HG02938 (cell line): Measurements from ENCODE around the gene ETV6.

Experiments used
- ATAC-seq: cut with Tn5 transposase; IDR thresholded peaks from one replicate; pipeline ENCODE4 v1.9.1; 2021; ENCODE audit warnings: mild to moderate bottlenecking, moderate library complexity; ENCODE audit not compliant: unreplicated experiment

Gene ETV6

DNA sequence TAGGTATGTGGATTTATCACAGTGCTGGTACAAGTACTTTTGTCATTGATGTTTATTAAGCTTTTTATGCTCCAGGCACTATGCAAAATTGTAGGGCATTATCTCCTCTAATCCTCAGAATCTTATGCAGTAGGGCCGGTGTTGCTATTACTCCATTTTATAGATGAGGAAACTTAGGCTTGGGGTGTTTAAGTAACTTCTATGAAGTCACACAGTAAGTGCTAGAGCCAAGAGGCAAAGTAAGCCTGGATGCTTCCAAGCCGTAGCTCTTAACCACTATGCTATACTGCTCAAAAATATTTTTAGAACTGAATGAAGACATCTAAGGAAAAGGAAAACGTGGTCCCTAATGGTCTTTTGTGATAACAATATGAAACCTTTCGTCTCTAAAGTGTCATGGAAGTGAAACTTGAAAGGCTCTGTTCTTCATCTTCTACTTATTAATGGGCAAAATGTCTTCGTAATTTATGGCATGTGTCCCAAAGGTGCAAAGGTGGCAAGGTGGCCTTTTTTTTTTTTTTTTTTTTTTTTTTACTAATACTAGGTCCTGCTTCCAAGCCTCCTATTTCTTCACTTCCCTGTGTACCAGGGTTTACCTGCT lies 85.2 kb downstream of the ETV6 start:
- no peak for ATAC-seq

DNA sequence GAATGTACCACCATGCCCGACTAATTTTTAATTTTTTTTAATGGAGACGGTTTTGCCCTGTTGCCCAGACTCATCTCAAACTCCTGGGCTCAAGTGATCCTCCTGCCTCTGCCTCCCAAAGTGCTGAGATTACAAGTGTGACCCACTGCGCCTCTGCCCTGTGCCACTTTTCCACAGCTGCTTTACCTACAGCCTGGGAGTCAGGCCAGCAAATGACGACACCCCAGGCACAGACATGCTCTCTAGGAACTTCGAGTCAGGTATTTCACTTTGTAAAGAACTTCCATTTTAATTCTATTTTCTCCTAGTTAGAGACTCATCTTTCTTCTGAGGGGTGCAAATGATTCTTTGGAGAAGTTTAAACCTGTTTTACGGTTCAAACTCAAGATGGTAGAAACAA lies 89.0 kb downstream of the ETV6 start:
- ATAC-seq, result no peak

DNA sequence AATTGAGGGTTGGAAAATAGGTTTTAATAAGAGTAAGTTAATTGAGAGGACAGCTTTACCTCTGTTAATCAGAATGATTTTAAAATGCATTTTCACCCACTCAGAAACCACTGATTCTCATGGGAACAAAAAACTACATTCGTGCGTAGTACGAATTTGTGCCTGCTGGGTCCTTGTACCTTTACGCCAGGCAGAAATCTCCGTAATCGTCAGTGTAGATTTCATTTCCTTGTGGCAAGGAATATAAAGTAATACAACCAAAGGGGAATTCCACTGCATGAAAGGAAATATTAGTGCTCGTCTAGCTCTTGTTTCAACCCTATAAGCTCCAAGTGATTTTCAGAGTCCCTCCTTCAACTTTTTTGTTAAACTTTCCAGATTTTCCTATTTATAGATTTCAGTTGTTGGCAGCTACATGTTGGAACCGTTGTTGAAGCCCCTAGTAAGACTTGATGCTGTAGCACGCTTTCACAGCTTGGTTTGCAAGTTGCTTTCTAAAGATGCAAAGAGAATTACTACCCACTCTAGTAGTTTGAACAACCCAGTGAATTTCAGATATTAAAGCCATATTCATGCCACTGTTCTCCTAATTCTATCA lies 90.6 kb downstream of the ETV6 start:
- ATAC-seq, result no peak

DNA sequence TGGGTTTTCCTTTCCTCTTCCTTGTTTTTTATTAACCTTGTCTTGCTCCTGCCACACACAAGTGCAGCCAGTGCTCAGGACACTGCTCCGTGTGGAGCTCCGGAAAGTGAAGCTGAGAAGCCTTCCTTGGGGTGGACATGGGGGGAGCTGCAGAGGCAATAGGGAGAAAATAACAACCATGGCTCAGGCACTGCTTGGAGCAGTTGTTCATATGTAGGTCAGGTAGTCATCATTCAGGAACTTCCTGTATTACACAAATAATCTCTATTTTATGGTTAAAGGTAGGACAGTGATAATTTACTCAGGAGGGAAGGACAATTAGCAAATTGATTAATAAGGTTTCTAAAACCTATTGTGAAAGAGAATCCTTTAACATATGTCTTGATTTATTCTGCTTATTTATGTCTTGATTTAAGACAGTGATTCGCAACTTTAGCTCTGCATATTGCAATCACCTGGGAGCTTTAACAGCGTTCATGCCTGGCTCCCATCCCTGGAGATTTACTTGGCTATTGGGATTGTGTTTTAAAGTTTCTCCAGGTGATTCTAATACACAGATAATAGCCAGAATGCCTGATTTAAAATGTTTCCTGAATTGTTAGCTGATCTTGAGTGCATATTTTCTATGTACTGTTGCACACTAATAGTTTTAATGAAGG lies 92.1 kb downstream of the ETV6 start:
- ATAC-seq, result no peak

DNA sequence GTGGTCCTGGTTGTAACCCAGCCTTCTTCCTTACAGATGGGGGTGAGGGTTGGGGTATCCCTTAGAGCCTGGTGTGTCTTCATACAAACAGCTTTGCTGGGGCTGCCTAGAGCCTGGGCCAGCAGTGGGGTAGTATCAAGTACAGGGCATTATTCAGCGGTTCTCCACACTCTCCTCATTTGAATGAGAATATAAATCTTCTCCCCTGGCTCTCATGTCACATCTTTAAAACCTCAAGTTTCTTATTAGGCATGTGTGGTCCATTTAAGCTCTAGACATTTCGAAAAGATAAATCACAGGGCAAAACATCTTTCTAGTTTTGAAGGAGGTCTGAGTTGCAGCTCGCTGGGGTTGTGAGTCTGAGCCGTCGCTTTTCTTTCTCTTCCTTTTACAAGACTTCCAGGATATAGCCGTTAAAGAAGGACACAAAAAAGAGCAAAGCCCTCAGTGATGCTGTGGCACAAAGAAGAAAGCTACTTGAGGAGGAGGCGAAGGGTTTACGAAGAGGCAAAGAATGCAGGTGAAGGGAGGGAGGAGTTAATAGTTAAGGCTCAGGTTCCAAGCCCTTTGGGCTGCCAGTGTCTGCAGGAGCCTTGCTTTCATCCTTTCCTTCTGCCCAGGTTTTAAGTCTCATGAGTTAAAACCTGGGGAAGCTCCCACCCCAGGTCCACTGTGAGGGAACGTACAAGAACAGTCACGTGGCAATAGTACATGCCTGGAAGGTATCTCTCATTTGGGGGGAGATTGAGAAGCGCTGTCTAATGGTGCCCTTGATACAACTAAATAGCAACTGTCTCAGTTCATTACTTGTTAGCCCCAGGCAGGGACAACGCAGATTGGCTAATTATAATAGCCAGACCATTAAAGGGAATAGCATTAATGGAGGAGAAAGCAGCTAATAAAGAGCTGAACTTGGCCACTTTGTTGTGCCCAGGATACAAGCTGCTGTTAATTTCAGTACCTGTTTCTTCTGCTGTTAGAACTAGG lies 94.2 kb downstream of the ETV6 start:
- no peak for ATAC-seq

DNA sequence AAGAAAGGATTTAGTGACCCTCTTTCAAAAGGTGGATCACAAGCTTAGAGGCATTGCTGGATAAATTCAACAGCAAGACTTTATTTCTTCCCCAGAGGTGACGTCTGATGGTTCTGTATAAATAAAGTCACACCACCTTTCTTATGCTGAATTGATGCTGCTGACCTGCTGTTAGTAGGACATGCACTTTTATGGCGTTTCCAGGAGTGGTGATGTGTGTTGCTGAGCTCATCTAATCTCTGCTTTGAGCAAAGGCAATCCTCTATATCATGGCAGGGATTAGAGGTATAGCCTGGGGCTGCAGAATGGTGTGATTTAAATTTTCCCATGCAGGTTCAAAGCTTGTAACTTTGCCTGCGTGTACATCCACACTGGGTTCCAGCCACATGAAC lies 94.9 kb downstream of the ETV6 start:
- no peak for ATAC-seq

DNA sequence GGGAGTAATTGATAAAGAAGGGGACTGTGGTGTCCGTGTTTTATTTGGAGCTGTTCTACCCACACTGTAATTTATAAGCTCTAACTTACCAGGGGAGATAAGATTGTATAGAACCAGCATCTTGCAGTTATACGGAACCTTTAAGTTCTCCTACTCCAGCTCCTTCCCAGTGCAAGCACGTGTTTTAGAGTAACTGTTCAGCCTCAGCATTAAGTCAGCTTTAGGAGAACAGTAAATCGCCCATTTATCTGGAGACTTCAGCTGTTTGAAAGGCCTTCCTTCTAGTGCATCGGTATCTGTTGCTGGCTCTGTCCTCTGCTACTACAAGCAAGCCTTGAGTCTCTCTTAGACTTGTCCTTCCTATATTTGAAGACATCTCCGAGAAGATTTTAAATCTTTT lies 95.6 kb downstream of the ETV6 start:
- no peak for ATAC-seq

DNA sequence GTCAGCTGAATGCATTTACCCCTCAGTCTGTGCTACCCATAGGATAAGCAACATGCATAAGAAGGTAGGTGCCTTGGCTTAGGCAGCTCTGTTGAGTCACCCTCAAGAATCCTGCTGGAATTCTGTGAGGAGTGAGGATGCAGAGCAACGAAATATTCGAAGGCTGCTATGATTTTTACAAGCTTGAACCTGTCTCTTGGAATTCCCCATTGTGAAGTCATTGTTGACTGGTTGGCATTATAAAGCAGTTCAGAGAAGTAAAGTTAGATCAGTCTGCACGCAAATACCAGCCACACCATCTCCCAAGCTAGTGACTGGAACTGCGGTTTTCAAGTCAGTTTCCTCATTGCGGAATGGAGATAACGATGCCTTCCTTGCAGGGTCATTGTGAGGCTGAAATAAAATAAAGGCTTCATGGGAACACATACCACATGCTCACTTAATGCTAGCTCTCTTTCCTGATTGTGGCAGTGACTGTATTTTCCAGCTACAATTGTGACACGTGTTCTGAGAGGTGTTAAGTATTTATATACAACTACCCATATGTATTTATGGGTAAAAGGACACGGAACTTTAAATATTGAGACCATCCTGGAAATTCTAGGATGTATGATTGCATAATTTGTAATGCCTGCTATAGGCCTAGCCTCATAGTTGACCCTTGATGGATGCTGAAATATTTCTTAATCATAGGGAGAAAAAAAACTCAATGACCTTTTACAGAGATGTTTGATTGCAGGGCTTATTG lies 96.7 kb downstream of the ETV6 start:
- ATAC-seq, result no peak

DNA sequence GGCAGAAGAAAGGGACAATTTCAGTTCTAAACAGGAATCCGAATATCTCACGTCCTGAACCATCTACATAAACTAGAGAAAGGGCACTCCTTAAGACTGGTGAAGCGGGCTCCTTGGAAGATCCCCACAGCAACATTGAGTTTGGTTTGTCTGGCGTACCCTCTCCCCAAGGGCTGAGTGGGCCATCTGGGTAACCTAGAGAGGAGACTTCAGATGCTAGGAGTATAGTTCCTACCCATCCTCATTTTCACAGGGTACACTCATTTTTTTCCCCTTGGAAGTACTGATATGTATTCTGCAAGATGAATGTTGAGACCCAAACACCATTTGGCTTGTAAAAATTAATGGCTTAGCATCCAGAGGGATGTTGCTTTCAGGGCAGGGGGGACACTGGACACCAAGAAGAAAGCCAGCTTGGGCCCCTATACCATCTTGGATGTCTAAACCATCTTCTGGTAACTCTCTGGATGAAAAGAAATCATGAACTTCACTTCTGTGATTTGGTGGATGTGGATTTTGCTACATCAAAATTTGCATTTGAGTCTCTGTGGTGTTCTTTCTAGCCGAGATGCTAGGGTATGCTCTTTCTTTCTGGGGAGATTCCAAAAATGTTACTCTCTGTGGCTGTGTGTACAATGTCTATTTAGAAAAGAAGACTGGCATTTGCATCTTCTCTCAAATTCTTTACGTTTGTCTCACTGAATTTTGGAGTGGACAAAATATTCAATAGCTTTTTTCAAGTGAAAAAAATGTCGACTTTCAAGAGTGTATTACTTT lies 97.7 kb downstream of the ETV6 start:
- no peak for ATAC-seq

DNA sequence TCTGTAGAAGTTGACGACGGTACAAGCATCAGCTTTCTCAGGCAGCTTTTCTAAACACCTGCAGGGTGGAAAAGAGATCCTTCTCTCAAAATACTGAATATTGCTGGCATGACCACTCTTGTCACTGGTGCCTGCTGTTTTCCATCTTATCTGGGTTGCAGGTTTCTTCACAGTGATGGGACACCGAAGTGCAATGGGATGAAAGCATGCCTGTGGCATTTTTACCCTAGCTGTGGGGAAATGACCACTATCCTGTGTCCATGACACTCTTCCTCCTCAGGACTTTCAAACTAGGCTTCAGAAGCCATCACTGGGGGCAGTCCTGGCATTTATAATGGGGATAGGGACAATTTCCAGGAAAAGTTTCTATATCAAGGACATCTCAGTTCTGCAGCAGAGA lies 98.5 kb downstream of the ETV6 start:
- no peak for ATAC-seq

DNA sequence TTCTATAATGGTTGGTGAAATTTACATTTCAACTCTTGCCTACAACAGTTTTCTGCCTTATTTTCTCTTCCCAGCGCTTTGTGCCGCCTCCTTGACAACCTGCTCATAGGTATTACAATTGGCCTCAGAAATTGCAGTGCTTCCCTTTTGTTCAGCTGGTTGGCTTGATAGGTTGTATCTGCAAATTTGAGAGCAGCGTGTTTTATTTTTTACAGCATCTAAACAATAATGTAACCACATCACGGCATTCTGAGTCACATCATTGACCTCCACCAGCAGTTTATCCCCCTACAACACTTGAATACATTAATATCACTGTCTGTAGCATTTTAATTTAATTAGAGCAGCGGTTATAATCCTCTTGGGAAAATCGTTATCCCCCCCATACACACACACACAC lies 99.4 kb downstream of the ETV6 start:
- no peak for ATAC-seq

DNA sequence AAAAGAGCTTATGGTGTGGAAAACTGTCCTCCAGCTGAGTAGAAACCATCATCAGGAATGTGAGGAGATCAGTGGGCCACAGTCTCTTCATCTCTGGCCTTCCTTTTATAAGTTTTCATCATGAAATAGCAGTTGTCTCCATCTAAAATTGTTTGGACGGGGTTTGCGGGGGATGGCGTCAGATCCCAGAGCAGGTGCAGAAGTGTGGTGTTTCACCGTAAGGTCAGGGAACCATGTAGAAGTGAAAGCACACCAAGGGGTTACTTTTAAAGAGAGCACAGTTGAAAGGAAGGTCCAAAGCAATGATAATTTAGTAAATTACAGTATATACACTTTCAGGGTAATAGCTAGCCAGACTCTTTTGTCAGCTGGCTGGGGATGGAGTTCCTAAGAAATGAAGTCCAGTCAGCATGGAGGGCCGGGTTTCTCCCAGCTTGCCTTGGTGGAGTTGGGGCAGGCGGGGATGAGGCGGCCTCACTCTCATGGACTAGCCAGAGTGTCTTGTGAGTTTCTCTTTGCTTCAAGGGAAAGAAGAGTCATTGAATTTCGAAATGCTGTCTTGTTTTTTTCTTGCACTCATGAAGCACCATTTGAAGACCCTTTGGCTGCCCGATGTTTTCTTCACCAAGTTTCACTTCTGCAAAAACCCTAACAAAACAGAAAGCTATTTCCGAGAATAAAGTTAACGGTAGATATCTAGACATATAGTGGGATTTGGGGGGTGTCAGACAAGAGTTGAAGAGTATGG lies 100.6 kb downstream of the ETV6 start:
- peak; percentile 52 for ATAC-seq

DNA sequence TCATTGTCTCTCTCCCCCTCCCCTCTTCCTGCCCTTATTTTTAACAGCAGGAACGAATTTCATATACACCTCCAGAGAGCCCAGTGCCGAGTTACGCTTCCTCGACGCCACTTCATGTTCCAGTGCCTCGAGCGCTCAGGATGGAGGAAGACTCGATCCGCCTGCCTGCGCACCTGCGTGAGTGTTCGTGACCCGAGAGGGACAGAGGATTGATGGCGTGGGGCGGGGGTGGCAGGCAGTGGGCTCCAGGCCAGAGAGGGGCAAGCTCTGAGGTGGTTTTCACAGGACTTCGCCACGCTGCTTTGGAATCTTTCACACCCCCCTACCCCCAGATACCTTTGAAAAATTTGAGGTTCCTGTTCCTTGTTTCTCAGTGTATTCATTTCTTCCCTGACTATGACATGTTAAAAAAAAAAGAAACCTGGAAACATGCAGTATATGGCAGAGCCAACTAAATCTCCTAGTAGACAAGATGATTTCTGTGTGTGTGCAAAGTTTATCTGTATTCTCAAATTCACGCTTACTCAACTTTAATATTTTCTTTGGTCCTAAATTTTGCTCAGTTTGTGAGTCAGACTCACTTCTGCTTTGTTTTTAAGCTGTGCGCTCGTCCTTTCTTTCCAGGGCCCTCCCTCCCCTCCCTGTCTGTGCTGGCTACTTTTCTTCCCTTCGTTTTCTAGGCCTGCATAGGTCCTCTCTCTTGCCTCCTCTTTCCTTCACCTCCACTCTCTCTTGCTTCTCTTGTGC lies 103.1 kb downstream of the ETV6 start:
- ATAC-seq, result no peak

DNA sequence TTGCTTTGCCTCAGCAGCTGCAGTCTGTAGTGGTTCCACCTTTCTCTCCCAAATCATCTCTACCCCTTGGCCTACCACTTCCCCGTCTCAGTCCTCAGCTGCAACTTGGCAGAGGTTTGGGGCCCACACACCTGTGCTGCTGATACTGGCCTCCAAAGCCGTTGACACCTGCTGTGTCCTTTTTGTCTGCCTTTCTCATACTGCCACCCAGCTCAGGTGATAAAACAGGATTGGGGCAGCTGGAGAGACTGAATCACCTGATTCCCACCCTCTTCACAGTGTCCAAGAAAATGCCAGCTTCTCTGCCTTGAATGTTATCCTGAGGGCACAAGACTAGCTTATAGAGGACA lies 103.7 kb downstream of the ETV6 start:
- no peak for ATAC-seq

DNA sequence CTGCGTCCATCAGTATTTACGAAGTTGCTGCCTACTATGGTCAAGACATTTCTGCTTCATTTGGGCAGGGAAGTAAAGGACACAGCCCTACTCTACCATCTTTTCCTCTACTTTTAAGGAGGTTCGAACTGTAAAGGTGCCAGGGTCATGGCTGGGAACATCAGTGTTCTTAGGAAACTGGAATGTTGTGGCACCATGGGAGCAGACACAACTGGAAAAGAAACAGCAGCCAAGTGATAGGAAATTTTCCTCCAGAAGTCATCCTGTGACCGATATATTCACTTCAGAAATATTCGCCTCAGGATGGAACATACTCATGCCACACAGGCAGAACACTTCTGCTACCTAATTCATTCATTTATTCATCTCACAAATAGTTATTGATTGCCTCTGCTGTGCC lies 104.4 kb downstream of the ETV6 start:
- no peak for ATAC-seq

DNA sequence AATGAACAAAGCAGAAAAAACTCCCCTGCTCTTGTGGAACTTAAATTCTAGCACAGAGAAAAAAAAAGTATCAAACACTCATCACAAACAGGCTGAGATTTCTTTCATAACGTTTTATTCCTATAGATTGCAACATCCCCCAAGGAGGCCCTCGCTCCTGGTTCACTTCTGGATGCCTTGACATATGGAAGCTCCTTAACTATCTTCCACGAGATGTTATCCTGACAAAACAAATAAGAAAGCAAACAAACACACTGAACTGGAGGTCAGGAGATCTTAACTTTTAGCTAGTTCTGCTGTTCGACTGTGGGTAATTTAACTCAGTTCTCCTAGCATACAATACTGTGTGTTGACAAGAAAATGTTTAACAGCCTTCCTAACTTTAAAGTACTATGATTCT lies 104.8 kb downstream of the ETV6 start:
- no peak for ATAC-seq

DNA sequence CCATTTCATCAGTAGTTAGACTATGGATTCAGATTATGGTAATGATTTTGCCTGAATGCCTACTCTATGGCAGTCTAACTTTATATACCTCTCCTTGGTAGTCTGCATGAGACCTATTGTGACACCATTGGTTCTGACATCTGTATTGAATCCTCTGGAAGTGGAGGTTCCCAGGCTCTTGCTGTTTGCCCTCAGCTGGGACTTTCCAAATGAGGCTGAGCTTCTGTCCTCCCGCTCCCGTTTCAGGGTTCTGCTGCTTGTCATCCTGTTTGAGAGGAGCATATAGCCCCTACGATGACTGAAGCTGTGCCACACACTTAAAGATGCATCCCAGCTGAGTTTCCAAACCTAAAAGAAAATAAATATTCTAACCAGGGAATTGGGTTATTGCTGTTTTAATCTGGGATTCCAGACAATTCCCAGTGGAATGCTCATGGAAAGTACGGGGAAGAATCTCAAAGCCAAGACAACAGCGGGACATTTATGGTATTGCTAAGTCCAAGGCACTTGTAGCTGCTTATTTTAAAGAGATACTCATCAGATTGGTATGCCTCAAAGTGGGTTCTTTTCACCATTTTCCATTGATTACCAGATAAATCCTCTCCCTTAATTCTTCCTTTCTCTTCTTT lies 105.9 kb downstream of the ETV6 start:
- ATAC-seq, result no peak

DNA sequence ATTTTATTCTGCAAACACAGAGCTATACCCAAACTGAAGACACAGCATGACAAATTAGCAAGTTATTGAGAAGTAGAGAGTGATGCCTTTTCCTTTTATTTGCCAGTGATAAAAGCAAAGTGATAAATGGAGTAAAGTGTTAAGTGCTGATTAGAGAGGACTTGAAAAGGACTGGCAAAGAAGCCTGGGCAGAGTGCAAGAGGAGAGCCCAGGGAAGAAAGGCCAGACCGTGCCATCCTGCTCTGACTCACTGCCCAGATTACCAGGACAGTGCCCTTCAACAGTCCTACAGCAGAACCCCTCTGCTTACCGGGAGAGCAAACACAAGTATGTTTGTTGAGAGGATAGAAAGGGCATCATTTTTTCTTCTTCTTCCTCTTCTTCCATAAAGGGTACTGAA lies 106.5 kb downstream of the ETV6 start:
- ATAC-seq, result no peak
